Stimulated activated naive B cell treated with anti-CD40 and anti-IgM and Interleukin-4, amounts not matched to agents 10 μg/mL and 1 μg/mL and 100 μg/mL, for 72 hours (primary cell): Measurements from ENCODE around the gene RAC3.

ENCODE experiments used
- ATAC-seq, 2 donors: fragments of 150-1000 bp; cut with Tn5 transposase; replicated peaks; 2 replicates each; pipeline ENCODE4 v1.10.0; 2021; ENCODE audit warnings: moderate library complexity in 1 of 2
- DNase-seq: peaks from one replicate; pipeline ENCODE4 v3.0.0; 2021
- H3K27ac Mint-ChIP-seq: one replicate; pipeline ENCODE4 v1.8.0; 2022; ENCODE audit warnings: mild to moderate bottlenecking, mixed read lengths
- H3K27me3 Mint-ChIP-seq, 2 donors: one replicate each; pipeline ENCODE4 v1.8.0; 2022; ENCODE audit warnings: mixed read lengths in 2 of 2
- H3K36me3 Mint-ChIP-seq, 2 donors: one replicate each; pipeline ENCODE4 v1.8.0; 2022; ENCODE audit warnings: mixed read lengths in 2 of 2, mild to moderate bottlenecking in 1 of 2
- H3K4me1 Mint-ChIP-seq, 2 donors: one replicate each; pipeline ENCODE4 v1.8.0; 2022; ENCODE audit warnings: mixed read lengths in 2 of 2, mild to moderate bottlenecking in 1 of 2
- H3K4me3 Mint-ChIP-seq, 2 donors: one replicate each; pipeline ENCODE4 v1.8.0; 2022; ENCODE audit warnings: mild to moderate bottlenecking in 2 of 2, mixed read lengths in 2 of 2, moderate library complexity in 1 of 2
- H3K9me3 Mint-ChIP-seq, 2 donors: one replicate each; pipeline ENCODE4 v1.8.0; 2022; ENCODE audit warnings: mixed read lengths in 2 of 2, mild to moderate bottlenecking in 1 of 2

Gene RAC3

GRCh38 chr17:81995463-81996231 lies 35.8 kb upstream of the RAC3 start:
- H3K36me3 Mint-ChIP-seq: peaks cover 14 to 23% of the 10 kb centered on the region in 2 donors
- DNase-seq (no peak), ATAC-seq (no peak)
- H3K9me3 Mint-ChIP-seq: no peaks in the 10 kb centered on the region
- no peak overlapping the region for H3K4me3 Mint-ChIP-seq
- H3K4me1 Mint-ChIP-seq: peaks cover 5 to 15% of the 10 kb centered on the region in 2 donors
- no peaks in the 10 kb centered on the region for H3K27me3 Mint-ChIP-seq
- H3K27ac Mint-ChIP-seq: no peak overlapping the region

GRCh38 chr17:81996232-81996756 lies 35.2 kb upstream of the RAC3 start:
- Mint-ChIP-seq H3K9me3 (no peaks in the 10 kb centered on the region), H3K36me3 (peaks cover 13 to 21% of the 10 kb centered on the region in 2 donors), H3K4me1 (peaks cover 5 to 15% of the 10 kb centered on the region in 2 donors), H3K27me3 (no peaks in the 10 kb centered on the region), H3K27ac (no peak overlapping the region), H3K4me3 (no peak overlapping the region)
- DNase-seq (no peak), ATAC-seq (no peak)

- Mint-ChIP-seq H3K4me3 (no peak overlapping the region), H3K27ac (no peak overlapping the region), H3K4me1 (peaks cover 5 to 13% of the 10 kb centered on the region in 2 donors), H3K36me3 (peaks cover 13 to 21% of the 10 kb centered on the region in 2 donors), H3K27me3 (no peaks in the 10 kb centered on the region), H3K9me3 (no peaks in the 10 kb centered on the region)
- DNase-seq (no peak), ATAC-seq (no peak)
Measured at GRCh38 chr17:81996757-81997441, 34.6 kb upstream of the RAC3 start.

GRCh38 chr17:81998212-81998611 lies 33.3 kb upstream of the RAC3 start:
- DNase-seq: no peak
- Mint-ChIP-seq H3K4me3 (no peak overlapping the region), H3K27ac (no peak overlapping the region), H3K4me1 (peaks cover 5 to 12% of the 10 kb centered on the region in 2 donors), H3K36me3 (peaks cover 10 to 21% of the 10 kb centered on the region in 2 donors), H3K9me3 (no peaks in the 10 kb centered on the region), H3K27me3 (no peaks in the 10 kb centered on the region)
- no peak for ATAC-seq

- H3K27me3 Mint-ChIP-seq: no peaks in the 10 kb centered on the region
Measured at GRCh38 chr17:81998691-81999438, 32.6 kb upstream of the RAC3 start.

GRCh38 chr17:81999587-81999975 lies 31.9 kb upstream of the RAC3 start:
- no peak for ATAC-seq
- Mint-ChIP-seq H3K36me3 (peaks cover 7 to 17% of the 10 kb centered on the region in 2 donors), H3K27me3 (no peaks in the 10 kb centered on the region), H3K27ac (no peak overlapping the region), H3K9me3 (no peaks in the 10 kb centered on the region), H3K4me3 (no peak overlapping the region), H3K4me1 (peaks cover 3 to 6% of the 10 kb centered on the region in 2 donors)
- no peak for DNase-seq

More at GRCh38 chr17:81998691-81999438, 32.6 kb upstream of the RAC3 start:
- ATAC-seq (no peak), DNase-seq (no peak)
- H3K4me3 Mint-ChIP-seq: no peak overlapping the region
- H3K9me3 Mint-ChIP-seq: no peaks in the 10 kb centered on the region
- H3K36me3 Mint-ChIP-seq: peaks cover 10 to 17% of the 10 kb centered on the region in 2 donors
- H3K4me1 Mint-ChIP-seq: peaks cover 3 to 7% of the 10 kb centered on the region in 2 donors
- H3K27ac Mint-ChIP-seq: no peak overlapping the region

- Mint-ChIP-seq H3K9me3 (no peaks in the 10 kb centered on the region), H3K27ac (no peak overlapping the region), H3K4me3 (no peak overlapping the region), H3K4me1 (peaks cover 3 to 6% of the 10 kb centered on the region in 2 donors), H3K27me3 (no peaks in the 10 kb centered on the region), H3K36me3 (peaks cover 4 to 17% of the 10 kb centered on the region in 2 donors)
- DNase-seq: no peak
- ATAC-seq: no peak
Measured at GRCh38 chr17:81999976-82000802, 31.3 kb upstream of the RAC3 start.

- Mint-ChIP-seq H3K36me3 (peaks cover 5 to 15% of the 10 kb centered on the region in 2 donors), H3K27me3 (no peaks in the 10 kb centered on the region), H3K9me3 (no peaks in the 10 kb centered on the region), H3K4me1 (peaks cover 3 to 6% of the 10 kb centered on the region in 2 donors), H3K4me3 (no peak overlapping the region), H3K27ac (no peak overlapping the region)
- ATAC-seq (peak in 1 of 2 donors; percentile 21), DNase-seq (no peak)
Measured at GRCh38 chr17:82000803-82001570, 30.5 kb upstream of the RAC3 start.

GRCh38 chr17:82001571-82002056 lies 29.9 kb upstream of the RAC3 start:
- Mint-ChIP-seq H3K27me3 (no peaks in the 10 kb centered on the region), H3K4me1 (peaks cover 3 to 6% of the 10 kb centered on the region in 2 donors)
- no peak for ATAC-seq

GRCh38 chr17:82003411-82004381 lies 27.8 kb upstream of the RAC3 start:
- Mint-ChIP-seq H3K27me3 (no peaks in the 10 kb centered on the region), H3K4me3 (no peak overlapping the region), H3K27ac (no peak overlapping the region), H3K9me3 (no peaks in the 10 kb centered on the region), H3K4me1 (peaks cover 3 to 6% of the 10 kb centered on the region in 2 donors), H3K36me3 (peaks cover 0 to 5% of the 10 kb centered on the region in 2 donors)
- DNase-seq (no peak), ATAC-seq (no peak)

More at GRCh38 chr17:82001571-82002056, 29.9 kb upstream of the RAC3 start:
- no peak overlapping the region for H3K4me3 Mint-ChIP-seq
- H3K9me3 Mint-ChIP-seq: no peaks in the 10 kb centered on the region
- H3K27ac Mint-ChIP-seq: no peak overlapping the region
- H3K36me3 Mint-ChIP-seq: peaks cover 4 to 11% of the 10 kb centered on the region in 2 donors
- DNase-seq: no peak

- no peaks in the 10 kb centered on the region for H3K9me3 Mint-ChIP-seq
- no peaks in the 10 kb centered on the region for H3K27me3 Mint-ChIP-seq
- H3K36me3 Mint-ChIP-seq: peaks cover 6 to 9% of the 10 kb centered on the region in 2 donors
- no peak overlapping the region for H3K4me3 Mint-ChIP-seq
- H3K27ac Mint-ChIP-seq: no peak overlapping the region
- no peak for ATAC-seq
- H3K4me1 Mint-ChIP-seq: peaks cover 3 to 6% of the 10 kb centered on the region in 2 donors
- no peak for DNase-seq
Measured at GRCh38 chr17:82004517-82005455, 26.7 kb upstream of the RAC3 start.
